Activated gamma-delta T cell (primary cell): ENCODE data around the gene LENG9.
"Not testable (repeated sequence)": the region's sequence is repeated elsewhere in the genome, so short reads cannot be mapped to it uniquely, and the experiment has no call there.

Experiments used
- DNase-seq: peaks from one replicate; lab custom pipeline; 2025; lab: John Stamatoyannopoulos, UW

The LENG9 gene

DNA sequence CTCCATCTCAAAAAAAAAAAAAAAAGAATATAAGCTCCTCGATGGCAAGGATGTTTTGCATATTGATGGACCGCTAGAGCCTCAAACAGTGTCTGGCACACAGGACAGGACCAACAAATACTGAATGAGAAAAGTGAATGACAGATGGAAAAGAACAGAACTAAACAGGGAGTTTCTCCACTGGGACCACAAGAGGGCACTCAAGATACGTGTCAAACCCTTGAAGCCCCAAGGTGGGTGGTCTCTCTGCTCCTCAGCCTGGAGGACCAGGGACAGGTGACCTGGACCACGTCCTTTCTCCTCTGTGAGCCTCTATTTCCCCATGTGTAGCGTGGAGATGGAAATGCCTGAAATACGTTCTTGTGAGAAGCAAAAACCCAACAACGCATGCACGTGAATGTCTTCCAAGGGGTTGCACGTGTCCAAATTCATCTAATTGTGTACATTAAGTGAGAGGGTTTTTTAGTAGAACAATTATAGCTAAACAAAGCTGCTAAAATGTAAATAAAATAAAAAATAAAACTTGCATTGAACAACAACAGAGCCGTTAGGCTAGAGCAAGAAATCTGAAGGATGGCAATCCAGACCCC, 15.2 kb upstream of the LENG9 start:
- DNase-seq: no peak

GRCh38 chr19:54477650-54478049, 14.1 kb upstream of the LENG9 start:
- no peak for DNase-seq

DNA sequence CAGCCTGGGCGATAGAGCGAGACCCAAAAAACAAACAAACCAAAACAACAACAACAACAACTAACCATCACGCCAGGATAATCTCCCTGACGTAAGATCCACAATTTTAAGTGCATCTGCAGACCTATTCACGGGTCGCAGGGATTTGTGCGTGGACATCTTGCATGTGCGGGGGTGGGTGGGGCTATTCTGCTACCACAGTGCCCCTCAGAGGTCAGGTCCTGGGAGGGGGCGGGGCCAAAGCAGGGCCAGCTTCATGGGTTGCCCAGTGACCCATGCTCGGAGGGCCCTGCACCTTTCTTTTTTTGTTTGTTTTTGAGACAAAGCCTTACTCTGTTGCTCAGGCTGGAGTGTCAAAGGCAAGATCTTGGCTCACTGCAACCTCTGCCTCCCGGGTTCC, 12.1 kb upstream of the LENG9 start:
- DNase-seq: no peak

DNA sequence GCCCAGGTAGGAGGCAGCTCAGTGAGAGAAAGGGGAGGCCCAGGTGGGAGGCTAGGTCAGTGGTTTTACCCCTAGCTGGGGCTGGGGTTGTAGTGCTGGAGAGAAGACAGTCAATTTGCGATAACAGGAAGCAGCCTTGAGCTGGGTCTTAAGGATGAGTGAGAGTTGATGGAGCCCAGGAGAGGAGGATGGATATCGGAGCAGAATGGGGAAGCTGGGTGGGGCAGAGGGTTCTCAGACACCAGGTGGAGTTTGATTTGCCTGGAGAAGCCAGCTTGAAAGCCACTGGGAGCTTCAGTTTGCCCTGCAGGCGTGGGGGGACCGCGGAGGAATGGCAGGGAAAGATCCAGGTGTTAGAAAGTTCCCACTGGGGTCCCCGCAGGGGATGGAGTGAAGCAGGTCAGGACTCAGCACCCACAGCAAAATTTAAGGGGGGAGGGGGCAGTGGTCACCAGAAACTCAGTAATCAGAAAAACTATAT, 10.4 kb upstream of the LENG9 start:
- DNase-seq: no peak

GRCh38 chr19:54473071-54473891, 9.7 kb upstream of the LENG9 start, which contains the start of gene CDC42EP5:
CDC42EP5 (minus strand) TSS chr19:54473296; CDS start chr19:54465547, 7,749 bp downstream.
- DNase-seq: no peak

DNA sequence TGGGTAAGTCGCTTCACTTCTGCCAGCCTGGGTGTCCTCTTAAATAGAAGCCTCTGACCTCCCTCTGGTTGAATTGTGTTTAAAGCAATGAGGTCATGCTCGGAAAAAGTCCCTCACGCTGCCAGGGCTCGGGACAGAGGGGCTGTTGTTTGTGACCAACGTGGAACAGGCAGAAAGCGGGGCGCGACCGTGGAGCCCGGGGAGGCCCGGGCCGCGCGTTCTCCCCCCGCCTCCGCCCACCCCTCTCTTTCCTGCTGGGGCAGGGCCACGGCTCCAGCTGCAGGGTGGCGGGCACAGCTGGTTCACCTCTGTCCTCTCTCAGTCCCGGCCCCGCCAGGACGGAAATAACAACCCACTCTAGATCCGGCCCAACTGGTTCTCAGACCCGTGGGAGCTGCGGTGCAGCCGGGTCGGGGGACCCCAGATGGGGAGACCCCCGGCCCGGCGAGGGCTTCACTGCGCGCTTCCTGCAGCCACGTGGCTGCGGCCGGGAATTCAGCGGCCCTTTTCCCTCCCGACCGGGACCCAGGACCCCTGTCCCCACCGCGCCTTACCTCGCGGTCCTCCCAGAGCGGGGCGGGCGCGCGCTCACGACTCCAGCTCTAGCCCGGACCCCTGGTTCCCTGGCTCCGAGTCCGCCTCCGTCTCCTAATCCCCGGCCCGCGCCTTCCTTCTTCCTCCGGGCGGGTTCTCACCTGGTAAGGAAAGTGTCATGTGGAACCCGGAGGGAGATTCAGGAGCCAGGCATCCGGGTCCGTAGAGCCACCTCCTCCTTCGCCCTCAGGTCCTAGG, 7.6 kb upstream of the LENG9 start:
- no peak for DNase-seq

GRCh38 chr19:54470276-54470887, 6.8 kb upstream of the LENG9 start:
- no peak for DNase-seq

DNA sequence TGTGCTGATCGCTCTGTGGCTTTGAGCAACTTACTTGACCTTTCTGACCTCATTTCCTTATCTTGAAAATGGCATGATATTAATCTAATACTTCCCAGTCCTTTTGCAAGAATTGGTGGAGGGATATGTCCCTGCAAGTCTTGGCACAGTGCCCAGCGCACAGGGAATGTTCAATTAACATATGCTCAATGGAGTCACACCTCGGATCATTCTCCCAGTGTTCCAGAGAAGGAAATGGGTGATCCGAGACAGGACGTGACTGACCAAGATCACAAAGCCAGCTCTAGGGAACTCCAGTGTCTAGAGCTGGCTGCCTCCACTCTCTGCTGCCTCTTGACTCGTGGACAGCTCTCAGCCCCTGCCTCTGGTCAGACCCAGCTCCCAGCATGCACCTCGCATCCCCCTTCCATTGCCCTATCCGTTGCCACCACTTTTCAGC, 5.9 kb upstream of the LENG9 start:
- no peak for DNase-seq

GRCh38 chr19:54466110-54466480, 2.5 kb upstream of the LENG9 start:
- not testable (repeated sequence) for DNase-seq

GRCh38 chr19:54465426-54466109, 2.0 kb upstream of the LENG9 start:
- no peak for DNase-seq

GRCh38 chr19:54464630-54465425, 1.2 kb upstream of the LENG9 start:
- peak; percentile 58 for DNase-seq

GRCh38 chr19:54464044-54464629, 559 bp upstream of the LENG9 start:
- DNase-seq: no peak

GRCh38 chr19:54462655-54463530, 685 bp downstream of the LENG9 start:
- DNase-seq: peak; percentile 73

DNA sequence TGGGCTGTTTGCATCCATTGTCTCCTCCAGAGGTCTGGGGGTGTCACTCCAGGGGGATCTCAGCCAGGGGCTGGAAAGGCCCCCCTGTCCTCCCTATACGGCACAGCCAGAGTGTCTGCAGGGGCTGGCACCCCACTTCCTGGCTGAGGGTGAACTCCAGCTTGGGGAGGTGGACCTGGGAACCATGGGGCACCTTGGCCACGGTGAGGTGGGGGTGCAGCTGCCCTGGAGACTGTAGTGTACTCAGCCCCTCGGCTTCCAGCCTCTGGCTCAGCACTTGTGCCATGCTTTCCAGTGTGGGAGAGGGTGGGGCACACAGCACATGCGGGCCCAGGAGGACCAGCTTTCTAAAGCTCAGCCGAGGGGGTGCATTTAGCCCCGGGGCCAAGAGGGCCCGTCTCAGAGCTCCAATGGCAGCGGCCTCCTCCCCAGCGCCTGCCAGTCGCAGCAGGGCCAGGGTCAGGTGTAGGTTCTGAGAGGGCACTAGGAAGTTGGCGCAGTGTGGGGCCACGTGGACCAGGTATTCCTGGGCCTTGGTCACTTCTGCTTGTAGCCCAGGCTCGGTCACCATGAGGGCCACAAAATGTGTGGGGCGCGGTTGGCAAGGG, 1.4 kb downstream of the LENG9 start:
- DNase-seq: no peak

GRCh38 chr19:54461613-54462012, 2.0 kb downstream of the LENG9 start:
- no peak for DNase-seq

- DNase-seq: no peak
Observed at GRCh38 chr19:54461210-54461609, 2.4 kb downstream of the LENG9 start.

GRCh38 chr19:54460230-54461005, 3.2 kb downstream of the LENG9 start:
- no peak for DNase-seq
